ENCODE results near the gene CARMIL1.

DNA sequence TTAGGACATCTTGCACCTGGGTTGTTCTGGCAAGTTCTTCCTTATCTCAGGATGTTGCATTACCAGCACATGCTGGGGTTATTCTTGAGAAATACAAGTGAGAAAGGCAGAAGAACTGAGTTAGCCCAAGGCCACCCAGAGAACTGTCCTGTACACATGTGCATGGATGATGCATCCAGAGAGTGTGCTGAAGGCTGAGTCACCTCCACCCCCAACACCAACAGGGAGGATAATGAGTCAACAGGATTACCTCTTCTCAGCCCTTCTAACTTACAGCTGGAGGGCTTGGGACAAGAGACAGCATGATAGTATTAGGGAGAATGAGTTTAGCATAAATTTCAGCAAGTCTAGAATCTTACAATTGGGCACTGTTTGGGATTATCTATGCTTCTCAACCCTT is 381.3 kb downstream of the CARMIL1 start:
- TF ChIP-seq, protein P1, sequence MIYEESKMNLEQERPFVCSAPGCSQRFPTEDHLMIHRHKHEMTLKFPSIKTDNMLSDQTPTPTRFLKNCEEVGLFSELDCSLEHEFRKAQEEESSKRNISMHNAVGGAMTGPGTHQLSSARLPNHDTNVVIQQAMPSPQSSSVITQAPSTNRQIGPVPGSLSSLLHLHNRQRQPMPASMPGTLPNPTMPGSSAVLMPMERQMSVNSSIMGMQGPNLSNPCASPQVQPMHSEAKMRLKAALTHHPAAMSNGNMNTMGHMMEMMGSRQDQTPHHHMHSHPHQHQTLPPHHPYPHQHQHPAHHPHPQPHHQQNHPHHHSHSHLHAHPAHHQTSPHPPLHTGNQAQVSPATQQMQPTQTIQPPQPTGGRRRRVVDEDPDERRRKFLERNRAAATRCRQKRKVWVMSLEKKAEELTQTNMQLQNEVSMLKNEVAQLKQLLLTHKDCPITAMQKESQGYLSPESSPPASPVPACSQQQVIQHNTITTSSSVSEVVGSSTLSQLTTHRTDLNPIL (CRISPR knock-in tag; IDR thresholded peaks at IDR 0.05; ENCODE audit: low read depth), result no peak
- TF ChIP-seq GLIS3 (CRISPR knock-in tag; IDR thresholded peaks at IDR 0.05), result no peak
- no peak for TF ChIP-seq ZFP30 (CRISPR knock-in tag; IDR thresholded peaks at IDR 0.05)
- no peak for TF ChIP-seq TCF4 (CRISPR knock-in tag; IDR thresholded peaks at IDR 0.05; ENCODE audit: borderline replicate concordance)
- no peak for TF ChIP-seq PPARA (CRISPR knock-in tag; IDR thresholded peaks at IDR 0.05; ENCODE audit: borderline replicate concordance)
- no peak for TF ChIP-seq ZNF8 (CRISPR knock-in tag; IDR thresholded peaks at IDR 0.05)
- no peak for TF ChIP-seq RARB (CRISPR knock-in tag; IDR thresholded peaks at IDR 0.05)
- no peak for TF ChIP-seq ZC3H10 (CRISPR knock-in tag; IDR thresholded peaks at IDR 0.05)
- TF ChIP-seq, protein P2, sequence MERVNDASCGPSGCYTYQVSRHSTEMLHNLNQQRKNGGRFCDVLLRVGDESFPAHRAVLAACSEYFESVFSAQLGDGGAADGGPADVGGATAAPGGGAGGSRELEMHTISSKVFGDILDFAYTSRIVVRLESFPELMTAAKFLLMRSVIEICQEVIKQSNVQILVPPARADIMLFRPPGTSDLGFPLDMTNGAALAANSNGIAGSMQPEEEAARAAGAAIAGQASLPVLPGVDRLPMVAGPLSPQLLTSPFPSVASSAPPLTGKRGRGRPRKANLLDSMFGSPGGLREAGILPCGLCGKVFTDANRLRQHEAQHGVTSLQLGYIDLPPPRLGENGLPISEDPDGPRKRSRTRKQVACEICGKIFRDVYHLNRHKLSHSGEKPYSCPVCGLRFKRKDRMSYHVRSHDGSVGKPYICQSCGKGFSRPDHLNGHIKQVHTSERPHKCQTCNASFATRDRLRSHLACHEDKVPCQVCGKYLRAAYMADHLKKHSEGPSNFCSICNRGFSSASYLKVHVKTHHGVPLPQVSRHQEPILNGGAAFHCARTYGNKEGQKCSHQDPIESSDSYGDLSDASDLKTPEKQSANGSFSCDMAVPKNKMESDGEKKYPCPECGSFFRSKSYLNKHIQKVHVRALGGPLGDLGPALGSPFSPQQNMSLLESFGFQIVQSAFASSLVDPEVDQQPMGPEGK (CRISPR knock-in tag; IDR thresholded peaks at IDR 0.05; ENCODE audit: borderline replicate concordance), result no peak
- TF ChIP-seq SNAI2 (CRISPR knock-in tag; IDR thresholded peaks at IDR 0.05), result no peak
- no peak for TF ChIP-seq TOX (CRISPR knock-in tag; IDR thresholded peaks at IDR 0.05; ENCODE audit: borderline replicate concordance)
